HG03064 (cell line): Measurements from ENCODE around the gene ZNF609.

Source experiments
- ATAC-seq: cut with Tn5 transposase; IDR thresholded peaks from one replicate; pipeline ENCODE4 v1.9.1; 2021; ENCODE audit warnings: low read depth; ENCODE audit not compliant: unreplicated experiment

The ZNF609 gene

GRCh38 chr15:64535460-64536243 lies 75.3 kb downstream of the ZNF609 start:
- no peak for ATAC-seq

GRCh38 chr15:64536244-64536836 lies 76.0 kb downstream of the ZNF609 start:
- no peak for ATAC-seq

- ATAC-seq: no peak
Measured at GRCh38 chr15:64542091-64542490, 81.7 kb downstream of the ZNF609 start.

- no peak for ATAC-seq
Measured at GRCh38 chr15:64544450-64544849, 84.1 kb downstream of the ZNF609 start.

- ATAC-seq: no peak
Measured at GRCh38 chr15:64547275-64547674, 86.9 kb downstream of the ZNF609 start.

GRCh38 chr15:64548235-64548634 lies 87.9 kb downstream of the ZNF609 start:
- ATAC-seq: no peak

GRCh38 chr15:64549860-64550259 lies 89.5 kb downstream of the ZNF609 start:
- ATAC-seq: no peak

- ATAC-seq: no peak
Measured at GRCh38 chr15:64552281-64552948, 92.0 kb downstream of the ZNF609 start.

- ATAC-seq: no peak
Measured at GRCh38 chr15:64558460-64559179, 98.2 kb downstream of the ZNF609 start.

- ATAC-seq: no peak
Measured at GRCh38 chr15:64559243-64559642, 98.9 kb downstream of the ZNF609 start.

- ATAC-seq: no peak
Measured at GRCh38 chr15:64560501-64560900, 100.1 kb downstream of the ZNF609 start.

GRCh38 chr15:64560998-64561397 lies 100.6 kb downstream of the ZNF609 start:
- ATAC-seq: no peak

- ATAC-seq: no peak
Measured at GRCh38 chr15:64562003-64562640, 101.7 kb downstream of the ZNF609 start.

- ATAC-seq: no peak
Measured at GRCh38 chr15:64566102-64566501, 105.7 kb downstream of the ZNF609 start.

- ATAC-seq: no peak
Measured at GRCh38 chr15:64566629-64567427, 106.5 kb downstream of the ZNF609 start.

GRCh38 chr15:64568765-64569164 lies 108.4 kb downstream of the ZNF609 start:
- no peak for ATAC-seq

GRCh38 chr15:64571857-64572291 lies 111.5 kb downstream of the ZNF609 start:
- no peak for ATAC-seq

- no peak for ATAC-seq
Measured at GRCh38 chr15:64572856-64573255, 112.5 kb downstream of the ZNF609 start.

GRCh38 chr15:64574301-64575017 lies 114.1 kb downstream of the ZNF609 start:
- no peak for ATAC-seq
